T-helper 1 cell treated with Interleukin-12 subunit alpha and Interleukin-12 subunit beta and Interleukin-4 antibody, amounts not matched to agents 30 ng/mL and 1 ng/mL, for 36 hours (primary cell): ENCODE measurements around the gene NAXD. TPM values are rescaled to one million over a fixed set of nuclear protein-coding genes. Genes with fewer than 3 reads are reported as not detected.
"Not testable (repeated sequence)": the region's sequence is repeated elsewhere in the genome, so short reads cannot be mapped to it uniquely, and the experiment has no call there.

Source experiments
- intact Hi-C: fragments of 100-400 bp; cut with micrococcal nuclease; formaldehyde crosslinking; loops from one replicate; pipeline ENCODE4 v1.15.1; 2024
- total RNA-seq: library from RNA; stranded (reverse); gene quantifications from 2 replicates; pipeline ENCODE4 v1.2.3, GENCODE V29; 2022

The NAXD gene
- total RNA-seq, 1 donor from 2014 or later, result 27.2 TPM

DNA sequence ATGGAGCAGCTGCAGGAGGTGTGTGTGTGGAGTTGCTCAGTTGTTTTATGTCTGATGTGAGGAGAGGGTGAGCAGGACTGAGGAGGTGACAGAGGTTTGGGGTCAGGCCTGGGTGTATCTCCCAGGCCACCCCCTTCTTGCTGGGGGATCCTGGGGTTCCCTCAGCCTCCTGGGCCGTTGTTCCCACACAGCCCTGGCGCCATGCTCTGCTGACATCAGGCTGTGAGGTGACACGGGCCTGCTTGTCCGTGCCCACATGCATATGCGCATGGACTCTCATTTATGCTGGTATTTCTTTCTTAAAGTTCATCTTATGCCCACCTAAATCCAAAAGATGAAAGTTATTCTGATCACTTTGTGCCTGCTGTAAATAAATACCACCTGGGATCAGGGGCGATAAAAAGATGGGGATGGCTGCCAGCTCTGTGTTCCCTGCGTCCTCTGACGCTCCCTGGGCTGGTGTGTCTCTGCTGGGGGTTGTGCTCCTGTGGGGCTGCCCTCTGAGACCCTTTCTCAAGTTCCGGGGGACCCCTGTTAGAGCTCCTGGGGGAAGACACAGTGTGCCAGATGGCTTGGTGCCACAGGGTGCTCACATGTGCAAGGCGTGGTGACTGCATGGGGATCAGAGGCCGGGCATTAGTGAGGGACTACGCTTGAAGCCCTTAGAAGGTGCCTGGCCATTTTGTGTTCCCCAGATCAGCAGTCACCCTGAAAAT, 12.6 kb downstream of the NAXD start:
- intact Hi-C loops, result no loop called here

DNA sequence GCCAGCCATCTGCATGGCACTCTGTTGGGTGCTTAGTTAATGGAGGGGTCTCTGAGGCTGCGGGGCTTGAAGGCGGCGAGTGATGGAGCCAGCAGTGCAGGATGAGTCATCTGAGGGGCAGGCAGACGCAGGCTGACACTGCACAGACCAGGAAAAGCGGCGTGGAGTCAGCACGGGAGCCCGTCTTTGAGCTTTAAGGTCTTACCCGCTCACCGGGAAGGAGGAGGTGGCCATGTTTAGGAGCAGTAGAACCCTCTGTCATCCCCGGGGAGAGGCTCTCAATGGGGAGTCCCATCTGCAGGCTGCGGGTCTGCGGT, 13.1 kb downstream of the NAXD start:
- intact Hi-C loops, result no loop called here

DNA sequence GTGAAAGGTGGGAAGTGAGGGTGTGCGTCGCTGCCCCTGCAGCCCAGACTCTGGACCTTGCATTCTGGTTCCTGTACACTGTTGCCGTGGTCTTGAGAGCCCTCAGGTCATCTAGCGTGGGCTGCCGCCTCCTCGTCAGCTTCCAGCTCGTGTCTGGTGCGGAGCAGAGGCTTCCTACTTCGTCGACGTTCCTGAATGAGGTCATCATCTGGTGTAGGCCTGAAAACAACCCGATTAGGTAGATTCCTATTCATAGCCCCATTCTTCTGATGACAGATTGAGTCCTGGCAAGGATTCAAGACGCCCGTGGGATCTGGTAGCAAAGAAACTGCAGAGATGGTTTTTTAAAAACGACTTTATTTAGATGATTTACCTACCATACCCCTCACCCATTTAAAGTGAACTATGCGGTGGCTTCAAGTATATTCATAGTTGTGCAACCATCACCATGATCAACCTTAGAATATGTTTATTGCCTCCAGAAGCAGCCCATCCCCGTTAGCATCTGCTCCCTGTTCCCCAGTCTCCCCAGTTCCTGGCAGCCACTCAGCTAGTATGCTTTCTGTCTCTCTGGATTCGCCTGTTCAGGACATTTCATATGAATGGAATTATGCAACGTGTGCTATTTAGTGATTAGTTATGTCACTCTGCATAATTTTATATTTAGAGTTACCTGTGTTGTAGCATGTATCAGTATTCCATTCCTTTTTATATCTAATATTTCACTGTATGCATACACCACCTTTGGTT, 13.8 kb downstream of the NAXD start:
- intact Hi-C loops, result loop anchor here (1.0 kb wide), 2 partner anchors 13 to 29 kb away; no protein-coding TSS in a partner anchor

DNA sequence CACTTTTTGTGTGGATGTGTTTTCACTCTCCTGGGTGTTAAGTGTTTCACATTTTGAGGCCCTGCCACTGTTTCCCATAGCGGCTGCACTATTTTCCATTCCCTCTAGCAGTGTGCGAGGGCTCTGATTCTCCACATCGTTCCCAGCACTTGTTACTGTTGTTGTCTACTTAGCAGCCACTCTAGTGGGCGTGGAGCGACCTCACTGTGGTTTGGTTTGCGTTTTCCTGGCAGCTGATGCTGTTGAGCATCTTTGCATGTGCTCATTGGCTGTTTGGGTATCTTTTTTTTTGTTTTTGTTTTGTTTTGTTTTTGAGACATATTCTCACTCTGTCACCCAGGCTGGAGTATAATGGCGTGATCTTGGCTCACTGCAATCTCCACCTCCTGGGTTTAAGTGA, 14.4 kb downstream of the NAXD start:
- intact Hi-C loops, result loop anchor here (1.0 kb wide), 2 partner anchors 13 to 29 kb away; no protein-coding TSS in a partner anchor

DNA sequence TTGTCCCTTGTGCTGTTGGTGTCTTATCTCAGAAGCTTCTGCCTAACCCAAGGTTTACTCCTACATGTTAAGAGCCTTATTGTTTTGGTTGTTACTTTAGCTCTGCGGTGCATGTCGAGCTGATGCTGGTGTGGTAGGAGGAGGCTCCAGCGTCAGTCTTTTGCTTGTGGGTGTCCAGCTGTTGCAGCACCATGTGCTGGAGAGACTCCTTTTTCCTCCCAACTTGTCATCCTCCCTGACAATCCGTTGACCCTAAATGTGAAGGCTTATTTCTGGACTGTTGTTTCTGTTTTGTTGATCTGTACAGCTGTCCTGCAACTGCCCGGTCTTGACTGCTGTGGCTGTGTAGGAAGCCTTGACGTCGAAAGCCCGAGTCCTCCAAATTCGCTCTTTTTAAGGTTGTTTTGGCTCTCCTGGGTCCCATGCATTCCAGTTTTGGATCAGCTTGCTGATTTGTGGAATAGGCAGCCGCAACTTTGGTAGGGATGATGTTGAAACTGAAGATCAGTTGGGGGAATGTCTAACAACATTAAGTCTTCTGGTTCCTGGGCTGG, 15.3 kb downstream of the NAXD start:
- intact Hi-C loops, result no loop called here

DNA sequence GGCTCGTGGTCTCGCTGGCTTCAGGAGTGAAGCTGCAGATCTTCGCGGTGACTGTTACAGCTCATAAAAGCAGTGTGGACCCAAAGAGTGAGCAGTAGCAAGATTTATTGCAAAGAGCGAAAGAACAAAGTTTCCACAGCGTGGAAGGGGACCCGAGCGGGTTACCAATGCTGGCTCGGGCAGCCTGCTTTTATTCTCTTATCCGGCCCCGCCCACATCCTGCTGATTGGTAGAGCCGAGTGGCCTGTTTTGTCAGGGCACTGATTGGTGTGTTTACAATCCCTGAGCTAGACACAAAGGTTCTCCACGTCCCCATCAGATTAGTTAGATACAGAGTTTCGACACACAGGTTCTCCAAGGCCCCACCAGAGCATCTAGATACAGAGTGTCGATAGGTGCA, 16.9 kb downstream of the NAXD start:
- intact Hi-C loops, result not testable (repeated sequence)

DNA sequence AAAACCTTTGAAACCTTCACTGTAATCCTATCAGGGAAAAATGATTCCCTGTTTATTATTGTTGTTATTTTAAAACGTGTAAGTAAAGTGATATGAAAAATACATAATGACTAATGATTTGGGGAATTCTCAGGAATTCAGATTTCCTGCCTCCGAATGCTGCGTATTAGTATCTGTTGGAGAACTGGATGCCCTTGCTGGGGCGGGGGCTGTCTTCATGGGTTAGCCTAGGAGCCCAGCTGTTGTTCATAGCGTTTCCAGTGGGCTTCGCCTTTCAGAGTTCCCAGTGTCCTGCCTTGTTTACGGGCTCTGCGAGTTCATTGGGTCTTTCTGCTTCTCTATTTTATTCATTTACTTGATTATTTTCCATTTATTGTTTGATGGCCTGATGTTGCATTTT, 18.4 kb downstream of the NAXD start:
- intact Hi-C loops, result no loop called here

DNA sequence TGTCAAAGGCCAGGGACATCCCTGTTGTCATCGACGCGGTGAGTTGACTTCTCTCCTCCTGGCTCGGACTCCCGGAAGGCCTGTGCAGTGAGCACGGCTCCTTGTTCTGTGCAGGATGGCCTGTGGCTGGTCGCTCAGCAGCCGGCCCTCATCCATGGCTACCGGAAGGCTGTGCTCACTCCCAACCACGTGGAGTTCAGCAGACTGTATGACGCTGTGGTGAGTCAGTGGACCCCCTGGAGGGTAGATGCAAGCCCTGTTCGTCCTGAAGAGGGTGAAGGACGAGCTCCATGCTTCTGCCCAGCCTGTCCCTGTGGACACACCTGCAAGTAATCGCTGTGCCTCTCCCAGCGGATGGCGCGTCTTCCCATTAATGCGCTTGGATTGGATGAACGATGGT, 19.2 kb downstream of the NAXD start:
- intact Hi-C loops, result no loop called here

DNA sequence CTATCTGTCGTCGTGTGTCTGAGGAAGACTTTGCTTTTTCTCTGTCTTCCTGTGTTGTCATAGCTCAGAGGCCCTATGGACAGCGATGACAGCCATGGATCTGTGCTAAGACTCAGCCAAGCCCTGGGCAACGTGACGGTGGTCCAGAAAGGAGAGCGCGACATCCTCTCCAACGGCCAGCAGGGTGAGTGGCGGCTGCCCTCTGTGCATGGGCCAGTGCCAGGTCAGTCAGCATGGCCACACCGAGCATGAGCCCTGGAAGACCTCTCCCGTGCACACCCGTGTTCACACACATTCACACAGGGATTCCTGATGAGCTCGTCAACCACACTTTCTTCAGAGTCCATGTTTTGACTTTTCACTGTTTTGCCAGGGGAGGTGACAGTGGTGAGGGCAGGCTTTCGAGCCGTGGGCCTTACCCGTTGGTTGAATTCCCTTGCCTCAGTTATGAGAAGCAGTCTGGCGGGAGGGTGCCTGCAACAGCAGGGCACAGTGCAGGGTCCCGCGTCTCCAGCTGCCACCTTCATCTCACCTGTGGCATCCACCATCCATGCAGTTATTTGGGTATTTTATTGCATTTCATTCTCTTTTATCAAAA, 20.2 kb downstream of the NAXD start:
- intact Hi-C loops, result no loop called here

DNA sequence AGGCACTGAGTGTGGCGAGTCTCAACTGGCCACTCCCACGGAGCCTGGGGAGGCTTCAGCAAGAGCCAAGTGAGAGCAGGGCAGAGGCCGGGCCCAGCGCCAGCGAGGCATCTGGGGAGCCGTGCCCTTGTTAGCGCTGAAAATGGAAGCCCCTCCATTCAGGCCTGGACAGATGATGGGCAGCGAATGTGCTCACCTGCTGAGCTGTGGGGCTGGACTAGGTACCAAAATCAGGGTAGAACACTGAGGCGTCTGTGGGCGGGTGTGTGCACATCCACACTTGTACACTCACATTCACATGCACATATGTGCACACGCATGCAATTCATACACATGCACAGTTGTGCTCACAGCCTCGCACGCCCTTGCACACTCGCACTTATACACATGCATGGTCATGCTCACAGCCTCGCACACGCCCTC, 20.7 kb downstream of the NAXD start:
- intact Hi-C loops, result no loop called here

DNA sequence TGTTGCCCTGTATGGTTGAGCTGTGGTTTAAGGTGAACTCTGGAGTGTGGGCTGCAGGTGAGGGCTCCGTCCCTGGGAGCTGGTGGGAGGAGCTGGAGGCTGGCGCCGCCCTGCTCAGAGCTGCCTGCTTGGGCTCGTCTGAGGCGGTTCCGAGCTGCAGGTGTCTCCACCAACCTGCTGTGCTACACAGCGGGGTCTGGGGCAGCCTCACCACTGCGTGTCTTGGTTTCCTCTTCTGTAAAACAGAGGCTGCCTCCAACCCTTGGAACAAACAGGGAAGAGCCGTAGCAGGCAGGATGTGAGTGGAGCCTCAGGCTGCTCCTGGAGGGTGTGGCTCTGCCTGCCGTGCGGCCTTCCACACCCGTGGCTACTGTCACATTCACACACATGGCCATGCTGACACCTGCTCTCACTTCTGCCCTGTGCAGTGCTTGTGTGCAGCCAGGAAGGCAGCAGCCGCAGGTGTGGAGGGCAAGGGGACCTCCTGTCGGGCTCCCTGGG, 21.4 kb downstream of the NAXD start:
- intact Hi-C loops, result no loop called here

DNA sequence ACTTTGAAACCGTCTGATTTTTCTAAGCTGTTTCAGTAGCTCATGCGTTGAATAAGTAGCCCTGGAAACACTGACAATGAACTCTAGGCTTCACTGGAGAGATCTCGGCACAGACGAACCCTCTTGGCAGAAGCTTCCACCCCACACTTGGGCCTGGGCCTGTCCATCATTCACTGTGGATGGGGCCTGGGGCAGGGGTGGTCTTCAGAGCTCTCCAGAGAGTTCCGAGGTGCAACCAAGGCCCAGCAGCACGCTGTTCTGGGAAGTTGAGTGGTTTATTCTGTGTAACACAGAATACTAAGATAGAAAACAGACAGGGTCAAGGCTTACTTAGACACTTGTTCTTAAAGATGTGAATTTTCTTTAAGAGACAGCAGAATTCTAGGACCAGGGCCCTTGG, 21.9 kb downstream of the NAXD start:
- intact Hi-C loops, result no loop called here

DNA sequence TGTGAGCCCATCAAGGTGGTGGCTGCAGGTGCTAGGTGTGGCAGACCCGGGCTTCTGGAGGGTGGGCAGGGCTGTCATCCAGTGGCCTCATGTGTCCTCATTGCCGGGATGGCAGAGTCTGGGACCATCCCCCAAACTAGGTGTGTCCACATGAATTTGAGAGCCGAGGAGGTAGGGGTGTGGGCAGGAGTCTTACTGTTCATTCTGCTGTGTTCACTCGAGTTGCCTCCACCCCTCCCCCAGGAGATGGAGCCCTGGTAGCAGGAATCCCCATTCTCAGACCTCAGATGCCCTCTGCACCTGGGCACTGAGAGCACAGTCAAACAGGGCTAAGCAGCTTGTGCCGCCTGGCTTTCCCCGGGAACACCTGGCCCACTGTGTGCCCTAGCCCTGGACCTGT, 22.4 kb downstream of the NAXD start:
- intact Hi-C loops, result no loop called here

DNA sequence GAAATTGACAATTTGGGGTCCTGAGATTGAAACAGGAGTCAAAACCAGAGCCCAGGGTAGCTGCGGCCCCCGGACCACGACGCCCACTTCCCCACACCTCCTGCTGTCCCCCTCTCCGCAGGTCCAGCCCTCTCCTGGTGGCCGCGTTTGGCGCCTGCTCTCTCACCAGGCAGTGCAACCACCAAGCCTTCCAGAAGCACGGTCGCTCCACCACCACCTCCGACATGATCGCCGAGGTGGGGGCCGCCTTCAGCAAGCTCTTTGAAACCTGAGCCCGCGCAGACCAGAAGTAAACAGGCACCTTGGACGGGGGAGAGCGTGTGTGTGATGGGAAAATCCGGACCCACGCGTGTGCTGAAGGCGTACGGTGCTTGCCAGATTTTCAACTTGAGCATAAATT, 22.9 kb downstream of the NAXD start:
- intact Hi-C loops, result no loop called here

DNA sequence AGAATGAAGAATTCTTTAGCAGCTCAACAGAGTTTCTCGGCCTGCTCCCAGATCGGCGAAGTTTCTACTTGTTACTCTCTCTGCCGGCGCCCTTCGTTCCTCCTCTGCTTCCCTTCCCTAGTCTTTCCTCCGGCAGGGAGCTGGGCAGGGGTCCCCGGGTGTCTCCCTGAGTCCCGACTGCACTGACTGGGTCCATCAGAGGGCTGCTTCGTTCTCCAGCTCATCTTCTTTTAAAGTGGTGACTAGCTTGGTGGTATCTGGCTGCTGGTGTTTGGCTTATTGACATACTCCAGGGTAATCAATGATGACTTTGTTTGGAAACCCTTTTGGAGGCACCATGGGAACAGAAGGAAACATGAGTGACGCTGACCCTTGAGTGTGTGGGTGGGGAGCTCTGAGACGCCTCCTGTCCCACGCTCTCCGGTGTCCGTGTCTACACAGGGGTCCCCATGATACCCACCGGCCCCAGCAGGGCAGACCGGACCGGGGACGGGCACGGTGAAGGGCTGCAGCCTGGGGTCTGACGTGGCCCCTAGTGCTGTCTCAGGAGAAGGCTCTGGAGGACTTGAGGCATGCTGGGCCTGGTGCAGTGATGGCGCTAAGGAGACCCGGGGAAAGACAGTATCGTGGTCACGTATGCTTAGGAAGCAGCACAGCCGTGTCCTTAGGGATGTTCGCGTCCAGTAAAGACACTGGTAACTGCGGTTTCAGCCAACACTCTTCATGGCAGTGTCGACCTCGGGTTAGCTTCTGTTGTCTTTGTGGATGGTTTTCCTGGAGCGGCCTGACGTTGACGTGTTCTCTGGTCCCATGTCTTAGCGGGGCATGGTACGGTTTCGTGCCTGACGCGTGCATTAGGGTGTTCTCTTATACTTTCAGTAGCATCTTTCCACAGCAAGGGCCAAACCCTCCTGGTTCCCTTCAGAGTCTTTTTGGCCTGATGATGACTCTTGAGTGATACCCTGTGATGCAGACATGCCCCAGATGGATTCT, 23.8 kb downstream of the NAXD start:
- intact Hi-C loops, result no loop called here

DNA sequence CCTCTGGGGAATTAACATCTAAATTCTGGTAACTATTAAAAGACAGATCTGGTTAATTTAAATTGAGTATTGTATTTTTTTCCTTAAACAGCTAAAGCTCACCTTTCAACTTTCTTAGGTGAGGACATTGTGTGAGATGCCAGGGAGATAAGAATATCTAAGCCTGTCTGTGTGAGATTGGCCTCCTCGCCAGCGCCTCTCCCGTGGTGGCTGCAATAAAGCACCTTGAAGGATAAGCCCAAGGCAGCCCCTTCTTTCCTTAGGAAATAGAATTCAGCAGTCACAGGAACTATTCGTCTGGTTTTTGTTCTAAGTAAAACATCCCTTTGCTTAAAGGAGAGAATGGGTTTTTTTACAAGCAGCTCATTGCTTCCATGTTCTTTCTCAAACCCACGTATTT, 24.6 kb downstream of the NAXD start:
- intact Hi-C loops, result no loop called here

DNA sequence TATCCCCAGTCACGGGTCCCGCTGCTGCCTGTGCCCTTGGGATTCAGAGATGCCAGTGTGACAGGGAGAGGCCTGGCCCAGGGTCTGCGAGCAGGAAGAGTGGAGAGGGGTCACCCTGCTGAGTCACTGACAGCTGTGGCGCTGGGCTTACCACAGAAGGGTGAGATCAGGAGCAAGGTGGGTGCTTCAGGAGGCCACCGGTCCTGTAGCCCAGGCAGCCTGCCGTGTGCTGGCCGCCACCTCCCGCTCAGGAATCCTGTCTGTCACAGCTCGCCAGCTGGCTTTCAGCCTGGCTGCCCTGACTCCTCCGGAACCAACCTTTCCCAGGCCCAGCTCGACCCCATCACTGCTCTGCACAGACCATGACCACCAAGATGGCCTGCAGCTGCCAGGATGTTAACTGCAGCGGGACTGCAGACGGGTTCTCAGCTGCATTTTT, 25.3 kb downstream of the NAXD start:
- intact Hi-C loops, result no loop called here

DNA sequence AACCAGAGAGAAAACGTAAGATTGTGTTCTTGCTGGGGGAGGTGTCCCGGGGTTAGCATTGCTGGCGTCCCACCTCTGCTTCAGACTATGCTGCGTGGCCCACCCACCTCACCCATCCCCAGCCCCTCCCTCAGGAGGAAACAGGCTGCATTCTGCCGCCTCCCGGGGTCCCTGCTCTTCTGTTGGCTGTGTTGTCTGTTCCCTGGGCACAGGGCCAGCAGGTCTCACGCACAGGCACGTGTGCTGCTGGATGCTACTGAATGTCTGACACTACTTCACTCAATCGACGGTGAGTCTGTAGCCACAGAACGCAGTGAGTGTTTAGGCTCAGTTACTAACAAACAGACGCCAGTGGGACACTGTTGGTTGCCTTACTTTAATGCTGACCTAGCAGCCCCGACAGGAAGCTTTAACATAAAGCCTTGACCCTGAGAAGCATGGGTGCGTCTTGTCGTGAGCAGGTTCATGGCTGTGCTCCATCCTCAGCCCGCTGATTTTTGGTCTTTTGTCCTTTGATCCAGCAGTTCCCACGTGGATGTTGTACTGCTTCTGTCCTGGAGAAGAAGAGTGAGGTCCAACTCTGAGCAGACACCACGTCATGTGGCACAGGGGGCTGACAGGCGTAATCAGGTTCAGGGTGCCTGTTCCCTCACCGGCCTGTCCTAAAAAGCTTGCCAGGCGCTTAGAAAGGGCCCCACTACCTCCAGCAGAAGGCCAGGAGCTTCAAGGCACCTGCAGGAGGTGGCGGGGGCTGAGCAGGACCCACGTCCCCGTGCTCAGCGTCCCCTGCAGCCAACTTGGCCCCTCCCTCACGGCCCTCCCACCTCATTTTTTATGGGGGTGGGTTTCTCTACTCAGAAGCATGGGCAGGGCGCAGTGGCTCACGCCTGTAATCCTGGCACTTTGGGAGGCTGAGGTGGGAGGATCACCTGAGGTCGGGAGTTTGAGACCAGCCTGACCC, 26.0 kb downstream of the NAXD start:
- intact Hi-C loops, result no loop called here

DNA sequence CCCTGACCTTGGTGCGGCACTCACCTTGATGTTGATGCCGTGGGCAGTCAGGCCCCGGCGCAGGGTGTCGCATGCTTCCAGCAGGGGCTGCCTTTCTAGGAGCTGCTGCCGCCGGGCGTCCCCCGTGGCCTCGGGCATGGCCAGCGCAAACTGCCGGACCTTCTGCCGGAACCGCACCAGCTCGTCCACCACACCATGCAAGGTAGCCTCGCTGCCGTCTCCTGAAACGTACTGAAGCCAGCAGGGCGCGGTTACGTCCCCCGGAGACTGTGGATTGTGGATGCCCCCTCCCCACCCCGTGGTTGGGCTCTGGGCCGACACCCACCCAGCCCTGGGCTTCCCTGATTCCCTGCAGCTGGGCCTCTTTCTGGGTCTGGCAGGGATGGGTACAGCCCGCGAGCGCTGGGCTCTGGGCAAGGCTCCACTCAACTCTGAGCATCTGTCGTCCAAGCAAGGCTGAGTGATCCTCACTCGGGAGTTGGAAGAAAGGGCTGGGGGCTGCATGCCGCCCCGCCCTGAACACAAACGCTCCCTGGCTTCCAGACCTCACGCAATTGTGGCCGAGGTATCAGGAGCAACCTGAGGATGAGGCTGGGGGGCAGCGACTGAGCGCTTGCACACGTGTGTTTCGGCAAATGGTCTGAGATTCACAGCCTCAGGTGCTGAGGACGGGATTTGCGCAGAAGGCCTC, 27.1 kb downstream of the NAXD start:
- intact Hi-C loops, result no loop called here
